Activated T-helper 17 cell treated with anti-CD3 and anti-CD28 coated beads, Interleukin-2, amount 50 U/mL, for 72 hours (primary cell): ENCODE measurements around the gene FAM237B. TPM values are rescaled to one million over a fixed set of nuclear protein-coding genes. Genes with fewer than 3 reads are reported as not detected.
A peak's percentile ranks its signal among the peaks of the same experiment; 100 is the strongest.
"Not testable (repeated sequence)": the region's sequence is repeated elsewhere in the genome, so short reads cannot be mapped to it uniquely, and the experiment has no call there.

ENCODE experiments used
- ATAC-seq: fragments of 150-1000 bp; cut with Tn5 transposase; replicated peaks from 2 replicates; pipeline ENCODE4 v1.10.0; 2021; ENCODE audit warnings: mild to moderate bottlenecking, moderate library complexity
- H3K27ac Mint-ChIP-seq: one replicate; pipeline ENCODE4 v1.8.0; 2022; ENCODE audit warnings: mixed read lengths
- H3K27me3 Mint-ChIP-seq: one replicate; pipeline ENCODE4 v1.8.0; 2022; ENCODE audit warnings: mixed read lengths
- H3K36me3 Mint-ChIP-seq: one replicate; pipeline ENCODE4 v1.8.0; 2022; ENCODE audit warnings: low read depth, mild to moderate bottlenecking, mixed read lengths
- H3K4me1 Mint-ChIP-seq: one replicate; pipeline ENCODE4 v1.8.0; 2022; ENCODE audit warnings: mixed read lengths
- H3K4me3 Mint-ChIP-seq: one replicate; pipeline ENCODE4 v1.8.0; 2022; ENCODE audit warnings: mild to moderate bottlenecking, mixed read lengths
- H3K9me3 Mint-ChIP-seq: one replicate; pipeline ENCODE4 v1.8.0; 2022; ENCODE audit warnings: mixed read lengths
- total RNA-seq, 2 donors: library from RNA; stranded (reverse); gene quantifications; one replicate each; pipeline ENCODE4 v1.2.3, GENCODE V29; 2022

The FAM237B gene
- not detected for total RNA-seq

DNA sequence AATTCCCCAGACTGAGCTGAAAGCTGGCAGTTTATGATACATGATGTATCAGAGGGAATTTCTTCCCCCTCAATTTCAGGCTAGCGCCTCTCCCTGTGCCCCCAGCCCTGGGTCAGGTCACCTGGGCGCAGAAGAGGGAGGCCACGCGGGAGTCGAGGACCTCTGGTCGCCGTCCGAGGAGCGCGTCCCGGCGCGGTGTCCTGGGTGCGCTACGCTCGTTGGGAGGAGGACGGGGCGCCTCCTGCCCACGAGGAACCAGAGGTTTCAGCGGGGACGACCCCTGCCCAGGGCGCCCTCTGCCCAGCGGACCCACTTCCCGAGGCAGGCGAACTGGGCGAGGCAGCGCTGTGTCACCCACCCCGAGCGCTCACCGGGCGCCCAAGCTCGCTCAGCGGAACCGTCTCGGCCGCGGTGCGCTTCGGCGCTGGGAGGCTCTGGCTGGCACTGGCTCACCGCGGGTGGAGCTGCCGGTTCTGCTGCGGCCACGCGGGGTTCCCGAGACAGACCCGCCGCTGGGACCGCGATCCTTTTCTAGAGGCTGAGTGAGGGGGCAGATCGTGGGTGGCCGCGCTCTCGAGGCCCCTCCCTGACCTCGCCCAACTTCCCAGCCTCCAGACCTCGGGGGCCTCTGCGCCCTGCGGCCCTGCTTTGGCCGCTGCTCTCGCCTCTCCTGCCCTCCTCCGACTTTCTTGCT lies at the start of gene FAM237B:
FAM237B (minus strand) TSS at position 504 of the 694 bp plus-strand sequence. CDS start 1,556 bp downstream, outside the sequence.
- ATAC-seq = no peak
- peaks cover 45% of the 10 kb centered on the region for H3K27me3 Mint-ChIP-seq
- H3K27ac Mint-ChIP-seq = no peak within 1 kb of the TSS
- peaks cover 6% of the 10 kb centered on the region for H3K4me1 Mint-ChIP-seq
- H3K36me3 Mint-ChIP-seq = no peaks in the 10 kb centered on the region
- H3K9me3 Mint-ChIP-seq = no peaks in the 10 kb centered on the region
- H3K4me3 Mint-ChIP-seq = no peak within 1 kb of the TSS

DNA sequence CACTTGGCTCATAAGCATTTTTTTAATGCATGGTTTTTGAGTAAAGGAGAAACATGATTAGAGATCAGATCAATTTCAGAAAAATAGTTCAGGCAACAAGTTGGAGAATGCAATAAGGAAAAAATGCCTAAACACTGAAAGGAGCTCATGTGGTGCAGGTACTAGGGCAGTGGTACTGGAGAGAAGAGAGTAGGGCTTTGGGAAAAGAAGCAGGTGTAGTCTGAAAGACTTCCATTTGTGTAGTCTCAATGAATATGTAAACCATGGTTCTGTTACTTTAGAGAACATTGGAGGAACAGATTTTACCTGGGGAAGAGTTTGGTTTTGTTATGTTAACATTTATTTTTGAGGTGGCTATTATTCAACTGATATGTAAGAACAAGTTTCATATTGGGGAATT lies 30.9 kb upstream of the FAM237B start:
- Mint-ChIP-seq H3K36me3 (peaks cover 68% of the 10 kb centered on the region), H3K27me3 (no peaks in the 10 kb centered on the region), H3K4me3 (no peak overlapping the region), H3K4me1 (peaks cover 24% of the 10 kb centered on the region), H3K27ac (no peak overlapping the region), H3K9me3 (peaks cover 7% of the 10 kb centered on the region)
- ATAC-seq = no peak

GRCh38 chr7:90350032-90350431 lies 28.9 kb upstream of the FAM237B start:
- peaks cover 32% of the 10 kb centered on the region for H3K4me1 Mint-ChIP-seq
- not testable (repeated sequence) for H3K9me3 Mint-ChIP-seq, H3K4me3 Mint-ChIP-seq, H3K27ac Mint-ChIP-seq, ATAC-seq, H3K27me3 Mint-ChIP-seq
- H3K36me3 Mint-ChIP-seq = peaks cover 55% of the 10 kb centered on the region

GRCh38 chr7:90349305-90349704 lies 28.2 kb upstream of the FAM237B start:
- H3K27ac Mint-ChIP-seq = no peak overlapping the region
- H3K36me3 Mint-ChIP-seq = peaks cover 48% of the 10 kb centered on the region
- H3K9me3 Mint-ChIP-seq = peaks cover 4% of the 10 kb centered on the region
- no peaks in the 10 kb centered on the region for H3K27me3 Mint-ChIP-seq
- no peak for ATAC-seq
- H3K4me3 Mint-ChIP-seq = peak overlapping the region; percentile 5
- H3K4me1 Mint-ChIP-seq = peaks cover 32% of the 10 kb centered on the region

- no peak for ATAC-seq
- H3K36me3 Mint-ChIP-seq = peaks cover 33% of the 10 kb centered on the region
- H3K4me1 Mint-ChIP-seq = peaks cover 32% of the 10 kb centered on the region
- peaks cover 4% of the 10 kb centered on the region for H3K9me3 Mint-ChIP-seq
- H3K27me3 Mint-ChIP-seq = no peaks in the 10 kb centered on the region
- peak overlapping the region; percentile 91 for H3K27ac Mint-ChIP-seq
- H3K4me3 Mint-ChIP-seq = peak overlapping the region; percentile 87
Measured at GRCh38 chr7:90347759-90348158, 26.7 kb upstream of the FAM237B start.

GRCh38 chr7:90346336-90347125 lies 25.4 kb upstream of the FAM237B start, which contains the start of gene GTPBP10:
GTPBP10 (plus strand) TSS chr7:90346716; CDS start chr7:90346742, 26 bp downstream.
- Mint-ChIP-seq H3K27ac (peak within 1 kb of the TSS; percentile 91), H3K4me3 (peak within 1 kb of the TSS; percentile 87), H3K9me3 (peaks cover 4% of the 10 kb centered on the region), H3K4me1 (peaks cover 32% of the 10 kb centered on the region), H3K36me3 (peaks cover 21% of the 10 kb centered on the region), H3K27me3 (no peaks in the 10 kb centered on the region)
- ATAC-seq = peak; percentile 97

GRCh38 chr7:90345595-90346335 lies 24.7 kb upstream of the FAM237B start:
- peaks cover 29% of the 10 kb centered on the region for H3K4me1 Mint-ChIP-seq
- peaks cover 20% of the 10 kb centered on the region for H3K36me3 Mint-ChIP-seq
- peak overlapping the region; percentile 91 for H3K27ac Mint-ChIP-seq
- peak; percentile 18 for ATAC-seq
- H3K4me3 Mint-ChIP-seq = peak overlapping the region; percentile 87
- peaks cover 4% of the 10 kb centered on the region for H3K9me3 Mint-ChIP-seq
- no peaks in the 10 kb centered on the region for H3K27me3 Mint-ChIP-seq

GRCh38 chr7:90345016-90345415 lies 23.9 kb upstream of the FAM237B start:
- Mint-ChIP-seq H3K9me3 (peaks cover 4% of the 10 kb centered on the region), H3K4me1 (peaks cover 23% of the 10 kb centered on the region), H3K4me3 (peak overlapping the region; percentile 87), H3K27ac (peak overlapping the region; percentile 91), H3K27me3 (no peaks in the 10 kb centered on the region), H3K36me3 (peaks cover 13% of the 10 kb centered on the region)
- ATAC-seq = no peak

- Mint-ChIP-seq H3K27me3 (peaks cover 8% of the 10 kb centered on the region), H3K4me1 (no peaks in the 10 kb centered on the region), H3K36me3 (no peaks in the 10 kb centered on the region), H3K4me3 (no peak overlapping the region), H3K27ac (no peak overlapping the region), H3K9me3 (no peaks in the 10 kb centered on the region)
- ATAC-seq = no peak
Measured at GRCh38 chr7:90337106-90337505, 16.0 kb upstream of the FAM237B start.

GRCh38 chr7:90334926-90335325 lies 13.8 kb upstream of the FAM237B start:
- not testable (repeated sequence) for H3K4me1 Mint-ChIP-seq, H3K27ac Mint-ChIP-seq, H3K9me3 Mint-ChIP-seq, H3K4me3 Mint-ChIP-seq, H3K27me3 Mint-ChIP-seq, ATAC-seq, H3K36me3 Mint-ChIP-seq

DNA sequence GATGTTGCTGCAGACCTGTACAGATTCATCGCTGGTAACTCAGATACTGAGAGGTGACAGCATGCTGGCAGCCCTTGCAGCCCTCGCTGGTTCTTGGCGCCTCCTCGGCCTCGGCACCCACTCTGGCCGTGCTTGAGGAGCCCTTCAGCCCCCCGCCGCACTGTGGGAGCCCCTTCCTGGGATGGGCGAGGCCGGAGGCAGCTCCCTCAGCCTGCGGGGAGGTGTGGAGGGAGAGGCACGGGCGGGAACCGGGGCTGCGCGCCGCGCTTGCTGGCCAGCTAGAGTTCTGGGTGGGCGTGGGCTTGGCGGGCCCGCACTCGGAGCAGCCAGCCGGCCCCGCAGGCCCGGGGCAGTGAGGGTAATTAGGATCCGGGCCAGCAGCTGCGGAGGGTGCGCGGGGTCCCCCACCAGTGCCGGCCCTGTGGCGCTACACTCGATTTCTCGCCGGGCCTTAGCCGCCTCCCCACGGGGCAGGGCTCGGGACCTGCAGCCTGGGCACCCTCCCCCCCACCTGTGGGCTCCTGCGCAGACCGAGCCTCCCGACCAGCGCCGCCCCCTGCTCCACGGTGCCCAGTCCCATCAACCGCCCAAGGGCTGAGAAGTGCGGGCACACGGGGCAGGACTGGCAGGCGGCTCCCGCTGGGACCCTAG lies 13.2 kb upstream of the FAM237B start:
- Mint-ChIP-seq H3K4me1 (no peaks in the 10 kb centered on the region), H3K4me3 (no peak overlapping the region), H3K36me3 (no peaks in the 10 kb centered on the region), H3K27ac (no peak overlapping the region), H3K27me3 (peaks cover 8% of the 10 kb centered on the region), H3K9me3 (no peaks in the 10 kb centered on the region)
- ATAC-seq = no peak

DNA sequence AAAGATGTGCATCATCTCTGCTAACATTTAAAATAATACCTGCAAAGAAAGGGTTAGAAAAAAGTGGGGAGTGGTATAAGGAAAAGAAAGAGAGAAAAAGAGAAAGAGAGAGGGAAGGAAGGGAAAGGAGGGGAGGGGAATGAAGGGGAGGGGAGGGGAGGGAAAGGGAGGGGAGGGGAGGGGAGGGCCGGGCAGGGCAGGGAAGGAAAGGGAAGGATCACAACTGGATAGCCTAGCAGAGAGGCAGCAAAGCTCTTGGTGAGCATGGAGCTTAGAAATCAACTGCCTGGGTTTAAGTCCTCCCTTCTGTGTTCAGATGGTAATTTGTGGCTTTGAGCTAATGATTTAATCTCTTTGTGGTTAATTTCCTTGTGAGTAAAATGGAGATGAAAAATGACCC lies 5.4 kb upstream of the FAM237B start:
- Mint-ChIP-seq H3K4me1 (peaks cover 3% of the 10 kb centered on the region), H3K9me3 (no peaks in the 10 kb centered on the region), H3K4me3 (no peak overlapping the region), H3K27ac (no peak overlapping the region), H3K36me3 (no peaks in the 10 kb centered on the region), H3K27me3 (peaks cover 22% of the 10 kb centered on the region)
- ATAC-seq = no peak

GRCh38 chr7:90322837-90323236 lies 1.7 kb upstream of the FAM237B start:
- peaks cover 38% of the 10 kb centered on the region for H3K27me3 Mint-ChIP-seq
- H3K9me3 Mint-ChIP-seq = no peaks in the 10 kb centered on the region
- H3K4me3 Mint-ChIP-seq = no peak overlapping the region
- peaks cover 6% of the 10 kb centered on the region for H3K4me1 Mint-ChIP-seq
- ATAC-seq = no peak
- H3K27ac Mint-ChIP-seq = no peak overlapping the region
- H3K36me3 Mint-ChIP-seq = no peaks in the 10 kb centered on the region

- Mint-ChIP-seq H3K9me3 (no peaks in the 10 kb centered on the region), H3K4me3 (no peak overlapping the region), H3K36me3 (no peaks in the 10 kb centered on the region), H3K27me3 (peaks cover 45% of the 10 kb centered on the region), H3K4me1 (peaks cover 6% of the 10 kb centered on the region), H3K27ac (no peak overlapping the region)
- ATAC-seq = no peak
Measured at GRCh38 chr7:90320418-90320800, 695 bp downstream of the FAM237B start.
